Measurements from ENCODE around the gene ELMO1. TPM values are rescaled to one million over a fixed set of nuclear protein-coding genes. Genes with fewer than 3 reads are reported as not detected.

ELMO1 gene
- total RNA-seq, 1 experiment from 2014 or later, result not detected

- CTCF ChIA-PET, result no interaction called here
- no peaks in the 10 kb centered on the region for H3K9me3 ChIP-seq (ENCODE audit: low read length)
These were observed 490.4 kb downstream of the ELMO1 start for GRCh38 chr7:36958111-36958733.

GRCh38 chr7:36957620-36958019 lies 491.0 kb downstream of the ELMO1 start:
- Histone ChIP-seq H3K9me3 (ENCODE audit: low read length) (no peaks in the 10 kb centered on the region), H2AFZ (ENCODE audit: low read length) (no peak overlapping the region), H3K79me2 (ENCODE audit: low read length) (no peaks in the 10 kb centered on the region), H3K9ac (ENCODE audit: low read length) (no peak overlapping the region), H3K27ac (ENCODE audit: low read length) (no peak overlapping the region), H3K4me1 (ENCODE audit: insufficient read depth, low read length) (no peaks in the 10 kb centered on the region), H3K27me3 (ENCODE audit: low read length) (0 out of 2 replicates have a peak, but pooled peaks cover 3% of the 10 kb centered on the region), H4K20me1 (ENCODE audit: low read length) (no peaks in the 10 kb centered on the region), H3K4me2 (ENCODE audit: low read length) (no peak overlapping the region), H3K4me3 (ENCODE audit: low read length) (no peak overlapping the region), H3F3A (ENCODE audit: low read length, unreplicated experiment) (no peaks in the 10 kb centered on the region), H3K36me3 (ENCODE audit: low read depth, low read length) (no peaks in the 10 kb centered on the region), H3K9me2 (replicated peaks; ENCODE audit: low read length) (no peaks in the 10 kb centered on the region)
- POLR2A ChIA-PET (ENCODE audit: unreplicated experiment), result no interaction called here
- no peak for TF ChIP-seq CTCF (conservative IDR thresholded peaks at IDR 0.05; ENCODE audit: low read depth, low read length)
- no peak for TF ChIP-seq EZH2phosphoT487 (IDR thresholded peaks at IDR 0.05; ENCODE audit: borderline replicate concordance, low read length)
- TF ChIP-seq EZH2 (IDR thresholded peaks at IDR 0.05; ENCODE audit: low read length, unreplicated experiment), result no peak
- intact Hi-C loops (cut with micrococcal nuclease), result no loop called here
- DNase-seq, result no peak
- BruUV-seq (replicated peaks), result no TSS peak
- no peak for ATAC-seq
- CTCF ChIA-PET, result no interaction called here

More at GRCh38 chr7:36958111-36958733, 490.4 kb downstream of the ELMO1 start:
- Histone ChIP-seq H3K27me3 (ENCODE audit: low read length) (0 out of 2 replicates have a peak, but pooled peaks cover 3% of the 10 kb centered on the region), H3K4me1 (ENCODE audit: insufficient read depth, low read length) (no peaks in the 10 kb centered on the region), H3K27ac (ENCODE audit: low read length) (no peak overlapping the region), H3K4me3 (ENCODE audit: low read length) (no peak overlapping the region), H3K9me2 (replicated peaks; ENCODE audit: low read length) (no peaks in the 10 kb centered on the region), H3K79me2 (ENCODE audit: low read length) (no peaks in the 10 kb centered on the region), H3K9ac (ENCODE audit: low read length) (no peak overlapping the region), H3K36me3 (ENCODE audit: low read depth, low read length) (no peaks in the 10 kb centered on the region), H3K4me2 (ENCODE audit: low read length) (no peak overlapping the region), H2AFZ (ENCODE audit: low read length) (no peak overlapping the region), H4K20me1 (ENCODE audit: low read length) (no peaks in the 10 kb centered on the region), H3F3A (ENCODE audit: low read length, unreplicated experiment) (no peaks in the 10 kb centered on the region)
- no peak for TF ChIP-seq EZH2phosphoT487 (IDR thresholded peaks at IDR 0.05; ENCODE audit: borderline replicate concordance, low read length)
- no peak for TF ChIP-seq CTCF (conservative IDR thresholded peaks at IDR 0.05; ENCODE audit: low read depth, low read length)
- TF ChIP-seq EZH2 (IDR thresholded peaks at IDR 0.05; ENCODE audit: low read length, unreplicated experiment), result no peak
- ATAC-seq, result no peak
- intact Hi-C loops (cut with micrococcal nuclease), result no loop called here
- no TSS peak for BruUV-seq (replicated peaks)
- DNase-seq, result no peak
- POLR2A ChIA-PET (ENCODE audit: unreplicated experiment), result no interaction called here

GRCh38 chr7:36956814-36957213 lies 491.9 kb downstream of the ELMO1 start:
- DNase-seq, result no peak
- TF ChIP-seq EZH2phosphoT487 (IDR thresholded peaks at IDR 0.05; ENCODE audit: borderline replicate concordance, low read length) (no peak), EZH2 (IDR thresholded peaks at IDR 0.05; ENCODE audit: low read length, unreplicated experiment) (no peak), CTCF (conservative IDR thresholded peaks at IDR 0.05; ENCODE audit: low read depth, low read length) (no peak)
- no peak overlapping the region for H3K9ac ChIP-seq (ENCODE audit: low read length)
- no peak overlapping the region for H3K4me3 ChIP-seq (ENCODE audit: low read length)
- H3K4me1 ChIP-seq (ENCODE audit: insufficient read depth, low read length), result no peaks in the 10 kb centered on the region
- intact Hi-C loops (cut with micrococcal nuclease), result no loop called here
- H3F3A ChIP-seq (ENCODE audit: low read length, unreplicated experiment), result no peaks in the 10 kb centered on the region
- H3K9me3 ChIP-seq (ENCODE audit: low read length), result no peaks in the 10 kb centered on the region
- no peak overlapping the region for H3K4me2 ChIP-seq (ENCODE audit: low read length)
- no TSS peak for BruUV-seq (replicated peaks)
- no peaks in the 10 kb centered on the region for H3K9me2 ChIP-seq (replicated peaks; ENCODE audit: low read length)
- no peaks in the 10 kb centered on the region for H3K36me3 ChIP-seq (ENCODE audit: low read depth, low read length)
- H3K79me2 ChIP-seq (ENCODE audit: low read length), result no peaks in the 10 kb centered on the region
- no peak for ATAC-seq
- CTCF ChIA-PET, result no interaction called here
- H3K27ac ChIP-seq (ENCODE audit: low read length), result no peak overlapping the region
- no peak overlapping the region for H2AFZ ChIP-seq (ENCODE audit: low read length)
- no peaks in the 10 kb centered on the region for H4K20me1 ChIP-seq (ENCODE audit: low read length)
- 0 out of 2 replicates have a peak, but pooled peaks cover 3% of the 10 kb centered on the region for H3K27me3 ChIP-seq (ENCODE audit: low read length)
- POLR2A ChIA-PET (ENCODE audit: unreplicated experiment), result no interaction called here
